Stimulated activated CD4-positive, alpha-beta T cell treated with anti-CD3 and anti-CD28 coated beads, Interleukin-12 subunit alpha, Interleukin-12 subunit beta, amount 100 ng/mL, for 24 hours (primary cell): ENCODE data around the gene MEF2D.

ENCODE experiments used
- DNase-seq, 2 experiments: peaks; one replicate each; pipeline ENCODE4 v3.0.0-alpha.2; 2020; ENCODE audit warnings: low read depth in 2 of 2

MEF2D gene

GRCh38 chr1:156500543-156500792 is at the start of gene MEF2D:
Gene MEF2D, minus strand, starts transcription at chr1:156500775. Its CDS starts 17,483 bp downstream, at chr1:156483292.
- DNase-seq, result no peak

DNA sequence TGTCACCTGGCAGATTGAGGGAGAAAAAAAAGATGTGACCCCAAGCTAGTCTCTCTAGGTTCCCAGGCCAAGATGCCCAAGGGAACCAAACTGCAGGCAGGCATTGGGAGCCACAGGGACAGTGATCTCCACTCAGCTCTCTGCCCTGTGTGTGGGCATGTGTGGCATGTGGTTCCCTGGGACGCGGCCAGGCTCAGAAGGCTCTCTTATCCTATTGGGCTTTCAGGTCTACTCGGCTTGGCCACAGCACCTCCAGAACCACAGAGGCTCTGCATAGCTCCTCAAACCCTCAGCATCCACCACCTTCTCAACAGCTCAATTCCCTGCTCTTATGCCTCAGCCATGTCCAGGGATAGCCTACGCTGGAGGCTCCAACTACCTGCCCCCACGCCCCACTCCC is 49.8 kb upstream of the MEF2D start:
- DNase-seq, result no peak

DNA sequence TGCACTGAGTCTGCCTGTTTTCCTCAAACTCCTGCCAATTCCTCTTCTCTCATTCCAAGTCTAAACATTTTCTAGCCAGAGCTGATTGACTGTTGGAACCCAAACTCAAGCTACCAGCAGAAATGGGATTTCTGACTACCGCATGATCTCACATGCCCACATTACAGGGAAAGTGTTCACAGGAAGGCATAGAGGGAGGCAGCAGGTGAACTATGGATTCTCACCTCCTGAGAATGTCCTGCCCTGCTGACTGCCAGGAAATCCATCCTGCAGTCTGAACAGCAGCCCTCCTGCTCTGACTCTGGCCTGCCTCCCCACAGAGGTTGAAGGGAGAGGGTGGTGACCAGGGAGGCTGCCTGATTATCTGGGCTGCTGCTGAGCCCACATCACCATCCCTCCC is 49.3 kb upstream of the MEF2D start:
- DNase-seq, result no peak

GRCh38 chr1:156549390-156549789 is 48.8 kb upstream of the MEF2D start:
- DNase-seq, result no peak

GRCh38 chr1:156547982-156548381 is 47.4 kb upstream of the MEF2D start:
- no peak for DNase-seq

DNA sequence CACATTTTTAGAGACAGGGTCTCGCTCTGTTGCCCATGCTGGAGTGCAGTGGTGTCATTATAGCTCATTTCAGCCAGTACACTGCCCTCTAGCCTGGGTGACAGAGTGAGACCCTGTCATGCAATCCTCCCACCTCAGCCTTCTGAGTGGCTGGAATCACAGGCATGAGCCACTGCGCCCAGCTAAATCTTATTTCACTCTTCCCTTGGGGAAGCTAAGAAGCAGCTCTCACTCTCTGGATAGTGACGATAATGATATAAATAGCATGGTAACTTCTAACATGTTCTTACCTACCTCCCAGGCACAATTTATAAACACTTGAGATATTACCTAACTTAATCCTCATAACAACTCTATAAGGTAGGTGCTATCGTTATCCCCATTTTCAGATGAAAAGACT is 46.9 kb upstream of the MEF2D start:
- DNase-seq, result no peak

DNA sequence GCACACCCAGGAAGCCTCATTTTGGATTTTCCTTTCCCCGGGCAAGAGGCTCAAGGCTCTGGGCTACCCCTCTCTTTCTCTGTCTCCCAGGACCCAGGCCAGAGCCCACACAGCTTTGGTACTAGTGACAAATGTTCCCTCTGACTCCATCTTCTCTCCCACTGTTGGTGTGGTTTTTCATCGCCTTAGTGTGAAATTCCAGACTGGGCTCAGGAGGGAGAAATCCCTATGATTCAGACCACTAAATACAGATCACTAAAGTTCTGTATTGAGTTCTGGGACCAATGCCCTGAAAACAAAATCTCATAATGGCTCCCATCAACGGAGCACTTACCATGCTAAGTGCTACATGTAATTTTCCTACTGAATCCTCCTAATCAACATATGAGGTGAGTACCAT is 45.7 kb upstream of the MEF2D start:
- no peak for DNase-seq

GRCh38 chr1:156544592-156545102 is 44.1 kb upstream of the MEF2D start:
- DNase-seq, result no peak

GRCh38 chr1:156543066-156543465 is 42.5 kb upstream of the MEF2D start:
- no peak for DNase-seq

DNA sequence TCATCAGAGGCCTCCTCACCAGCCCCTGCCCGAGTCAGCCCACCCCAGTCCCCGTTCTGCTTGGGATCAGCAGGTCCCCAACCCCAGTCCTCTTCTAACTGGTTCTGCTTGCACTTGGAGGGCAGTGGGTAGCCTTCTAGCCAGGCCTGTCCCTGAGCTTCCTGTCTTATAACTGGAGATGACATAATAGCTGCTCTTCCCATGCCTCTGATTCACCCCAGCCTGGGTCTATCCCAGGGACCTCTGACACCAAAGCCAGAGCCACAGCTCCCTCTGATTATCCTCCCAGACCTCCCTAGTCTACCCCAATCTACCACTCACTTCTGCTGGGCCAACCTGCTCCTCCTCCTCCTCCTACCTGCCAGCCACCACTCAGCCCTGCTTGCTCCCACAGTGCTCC is 40.4 kb upstream of the MEF2D start:
- DNase-seq, result no peak

- no peak for DNase-seq
Measured at GRCh38 chr1:156539818-156540355, 39.3 kb upstream of the MEF2D start.

DNA sequence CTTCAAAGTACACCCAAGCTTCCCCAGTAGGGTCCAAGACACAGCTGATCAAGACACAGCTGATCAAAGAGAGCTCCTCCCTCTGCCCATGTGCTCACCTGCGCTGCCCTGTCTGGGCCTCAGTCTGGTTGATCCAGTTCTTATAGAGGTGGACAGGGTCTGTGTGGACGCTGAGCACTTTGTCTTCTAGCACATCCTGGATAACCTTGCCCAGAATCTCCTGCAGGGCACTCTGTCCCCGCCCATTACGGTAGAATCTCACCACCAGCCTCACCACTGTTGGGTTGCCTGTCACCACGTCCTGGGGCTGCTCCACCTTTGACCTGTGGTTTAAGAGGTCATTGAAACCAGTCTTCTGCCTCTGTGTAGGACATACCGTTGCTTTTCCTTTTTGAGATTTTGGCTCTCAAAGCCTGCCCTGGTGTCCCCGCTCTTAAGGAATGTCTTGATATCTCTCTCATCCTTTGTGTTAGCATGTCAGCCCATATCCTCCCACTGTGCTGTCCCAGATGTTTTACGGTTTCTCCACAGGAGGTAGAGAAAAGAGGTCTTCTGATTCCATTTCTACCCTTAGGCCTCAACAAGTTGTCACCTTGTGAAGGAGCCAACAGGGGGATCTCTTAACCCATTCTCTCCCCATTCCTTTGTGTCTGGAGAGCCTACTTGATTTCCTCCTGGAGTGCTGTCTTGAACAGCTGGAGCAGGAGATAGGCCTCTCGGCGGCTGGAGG is 38.3 kb upstream of the MEF2D start:
- no peak for DNase-seq

GRCh38 chr1:156537027-156537426 is 36.5 kb upstream of the MEF2D start:
- DNase-seq, result no peak

DNA sequence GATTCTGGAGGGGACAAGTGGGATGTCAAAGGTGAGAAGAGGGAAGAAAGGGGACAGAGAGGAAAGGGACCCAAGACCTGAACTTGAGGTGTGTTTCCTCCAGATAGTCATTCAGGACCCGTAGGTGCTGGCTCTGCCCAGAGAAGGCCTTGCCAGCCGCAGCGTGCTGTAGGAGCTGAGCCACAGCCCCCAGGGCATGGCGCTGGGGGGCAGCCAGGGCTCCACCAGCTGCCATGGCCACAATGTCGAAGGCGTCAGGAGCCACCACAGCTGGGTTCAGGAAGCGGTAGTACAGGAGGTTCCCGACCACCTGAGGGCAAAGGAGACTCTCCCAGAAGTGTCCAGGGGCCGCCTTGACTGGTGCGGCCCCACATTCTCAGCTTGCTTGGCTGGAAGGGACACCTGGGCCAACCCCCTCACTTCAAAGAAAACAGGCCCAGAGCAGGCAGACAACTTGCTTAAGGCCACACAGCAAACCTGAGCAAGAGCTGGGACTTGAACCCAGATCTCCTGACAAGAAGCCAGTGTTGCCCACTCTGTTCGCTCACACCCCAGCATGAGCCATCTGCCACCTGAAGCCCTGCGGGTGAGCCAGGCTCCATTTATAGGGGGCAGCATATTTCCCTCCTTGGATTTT is 34.0 kb upstream of the MEF2D start:
- DNase-seq, result no peak

DNA sequence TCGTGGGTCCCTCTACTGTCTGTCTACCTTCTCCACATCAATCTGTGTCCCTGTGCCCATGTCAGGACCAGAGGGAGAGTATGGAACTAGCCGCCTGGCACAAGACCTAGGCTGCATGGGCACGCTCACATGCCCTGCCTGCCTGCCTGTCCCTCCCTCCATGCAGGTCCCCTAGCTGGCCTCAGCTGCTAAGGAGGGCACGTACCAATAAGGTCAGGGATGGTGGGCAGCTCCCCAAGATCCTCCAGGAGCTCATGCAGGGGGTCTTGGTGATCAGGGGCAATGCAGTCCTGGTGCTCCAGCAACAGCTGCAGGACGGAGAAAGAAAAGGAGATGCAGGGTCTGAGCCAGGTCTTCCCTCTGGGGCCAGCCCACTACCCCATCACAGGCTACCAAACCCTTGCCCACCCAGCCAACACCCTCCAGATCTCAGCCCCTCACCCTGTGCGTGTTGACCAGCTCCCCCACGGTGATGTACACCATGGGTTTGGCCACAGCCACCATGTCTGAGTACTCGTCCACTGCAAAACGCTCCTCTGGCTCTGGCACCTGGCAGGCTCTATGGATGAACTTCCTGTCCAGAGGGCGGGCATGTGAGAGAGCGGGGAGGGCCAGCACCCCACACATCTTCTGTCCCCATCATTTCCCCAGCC is 33.1 kb upstream of the MEF2D start:
- DNase-seq, result no peak

DNA sequence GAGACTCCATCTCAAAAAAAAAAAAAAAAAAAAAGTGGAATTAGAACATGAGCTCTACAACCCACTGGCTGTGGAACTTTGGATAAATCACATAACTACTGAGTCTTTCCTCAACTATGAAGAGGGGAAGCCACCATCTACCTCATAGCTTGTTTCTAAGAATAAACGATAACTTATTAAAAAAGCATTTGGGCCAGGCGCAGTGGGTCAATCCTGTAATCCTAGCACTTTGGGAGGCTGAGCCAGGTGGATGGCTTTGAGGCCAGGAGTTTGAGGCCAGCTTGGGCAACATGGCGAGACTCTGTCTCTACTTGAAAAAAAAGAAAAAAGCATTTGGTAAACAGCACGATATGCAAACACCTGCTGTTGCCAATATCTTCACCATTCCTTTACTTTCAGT is 31.8 kb upstream of the MEF2D start:
- DNase-seq, result no peak

GRCh38 chr1:156530006-156530405 is 29.4 kb upstream of the MEF2D start:
- no peak for DNase-seq

- no peak for DNase-seq
Measured at GRCh38 chr1:156528875-156529425, 28.4 kb upstream of the MEF2D start.

GRCh38 chr1:156528231-156528630 is 27.7 kb upstream of the MEF2D start:
- DNase-seq, result no peak

DNA sequence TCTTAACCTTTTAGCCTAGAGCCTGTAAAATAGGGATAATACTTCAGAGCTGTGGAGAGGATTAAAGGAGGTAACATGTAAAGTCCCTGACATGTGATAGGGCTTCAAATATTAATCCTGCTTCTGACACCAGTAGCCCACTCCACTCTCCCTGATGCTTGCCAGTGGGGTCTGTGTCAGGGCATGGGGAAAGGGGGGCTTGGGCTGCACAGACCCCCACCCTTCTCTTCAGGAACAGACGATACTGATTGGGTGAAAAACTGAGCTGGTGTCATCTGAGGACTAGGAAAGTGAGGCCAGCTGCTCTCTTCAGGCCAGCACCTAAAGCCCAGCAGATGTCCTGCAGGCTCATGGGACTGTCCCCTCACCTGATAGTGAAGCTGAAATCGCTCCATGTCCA is 27.0 kb upstream of the MEF2D start:
- DNase-seq, result no peak

DNA sequence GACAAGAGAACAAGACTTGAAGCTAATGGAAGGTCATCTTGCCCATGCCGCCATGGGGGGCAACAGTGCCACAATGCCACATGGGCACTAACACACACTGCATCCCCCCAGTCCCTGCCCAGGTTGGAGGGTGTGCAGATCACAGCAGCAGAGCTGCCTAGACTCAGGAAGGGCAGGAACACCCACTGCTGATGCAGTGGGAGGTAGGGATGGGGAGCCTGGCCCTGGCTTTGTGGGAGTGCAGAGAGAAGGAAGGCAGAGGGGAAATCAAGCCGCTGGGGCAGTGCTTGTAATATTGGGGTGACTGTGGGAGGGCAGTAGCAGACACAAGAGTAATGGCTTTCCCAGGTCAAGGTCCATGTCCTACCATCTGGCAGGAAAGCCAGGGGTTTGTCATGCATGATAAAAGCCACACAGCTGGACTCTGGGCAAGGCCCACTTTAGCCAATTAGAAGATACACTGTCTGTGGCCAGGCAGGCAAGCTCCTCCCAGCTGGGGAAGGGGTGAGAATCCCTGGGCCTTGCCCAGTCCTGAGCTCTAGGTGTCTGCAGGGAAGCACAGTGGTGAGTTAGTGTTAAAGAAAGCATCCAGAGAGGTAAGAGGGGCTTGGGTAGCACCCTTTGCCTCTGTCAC is 25.4 kb upstream of the MEF2D start:
- no peak for DNase-seq

GRCh38 chr1:156525071-156525501 is 24.5 kb upstream of the MEF2D start:
- DNase-seq, result no peak
